H1 (cell line): Measurements from ENCODE around the gene VSTM2B. TPM values are rescaled to one million over a fixed set of nuclear protein-coding genes. Genes with fewer than 3 reads are reported as not detected.

Source experiments
- CTCF ChIA-PET: fragments of 300-600 bp; sonication (Branson Sonifier 250); formaldehyde crosslinking; loops from one replicate; lab custom pipeline; 2021; ENCODE audit not compliant: partially characterized antibody; lab: Charles Lee
- POLR2A ChIA-PET: fragments of 300-600 bp; sonication (Branson Sonifier 250); formaldehyde crosslinking; loops from one replicate; lab custom pipeline; 2021; ENCODE audit warnings: inconsistent platforms; ENCODE audit not compliant: partially characterized antibody; lab: Charles Lee
- DNase-seq, 2 experiments: peaks; one replicate each; pipeline versions ENCODE4 v3.0.0 to v3.0.0-alpha.2; 2010 to 2022; ENCODE audit warnings: low spot score in 2 of 2, low read depth in 1 of 2, mixed read lengths in 1 of 2
- FAIRE-seq: peaks from 2 replicates; lab custom pipeline; 2011; peaks lifted over from hg19 to GRCh38; lab: Jason Lieb, UNC
- H2AFZ ChIP-seq: 2 replicates; pipeline ENCODE4 v1.8.1; 2012; ENCODE audit warnings: low read length, inconsistent platforms
- H2AK5ac ChIP-seq: 2 replicates; pipeline ENCODE4 v1.6.1; 2013; ENCODE audit warnings: low read depth, low read length
- H2BK120ac ChIP-seq: replicated peaks from 2 replicates; pipeline ENCODE3; 2013; ENCODE audit warnings: low read depth, low read length, inconsistent platforms
- H2BK12ac ChIP-seq: 2 replicates; pipeline ENCODE4 v1.6.1; 2013; ENCODE audit warnings: low read depth, low read length
- H2BK15ac ChIP-seq: 2 replicates; pipeline ENCODE4 v1.6.1; 2013; ENCODE audit warnings: low read length
- H2BK20ac ChIP-seq: 2 replicates; pipeline ENCODE4 v1.6.1; 2013; ENCODE audit warnings: low read length
- H2BK5ac ChIP-seq: 2 replicates; pipeline ENCODE4 v1.6.1; 2013; ENCODE audit warnings: low read depth, low read length
- H3K14ac ChIP-seq: 2 replicates; pipeline ENCODE4 v1.6.1; 2013; ENCODE audit warnings: inconsistent platforms; ENCODE audit not compliant: insufficient read length
- H3K18ac ChIP-seq: 2 replicates; pipeline ENCODE4 v1.6.1; 2013; ENCODE audit warnings: low read length; ENCODE audit errors: extremely low read depth
- H3K23ac ChIP-seq: 2 replicates; pipeline ENCODE4 v1.6.1; 2013; ENCODE audit warnings: inconsistent platforms; ENCODE audit not compliant: insufficient read length
- H3K23me2 ChIP-seq: 2 replicates; pipeline ENCODE4 v1.6.1; 2013; ENCODE audit warnings: low read depth, low read length
- H3K27ac ChIP-seq: 2 replicates; pipeline ENCODE4 v1.6.1; 2011; ENCODE audit warnings: low read depth, low read length, inconsistent platforms
- H3K27me3 ChIP-seq, 4 experiments: replicated peaks in 1 of 4; 1 replicate in 1 of 4; 2 replicates in 3 of 4; pipeline versions ENCODE4 v1.6.1 to v1.8.1; 2011 to 2013; ENCODE audit warnings: low read length in 3 of 4, mild to moderate bottlenecking in 3 of 4, inconsistent platforms in 2 of 4, mixed read lengths in 2 of 4, moderate library complexity in 1 of 4; ENCODE audit not compliant: control insufficient read depth in 3 of 4, insufficient read depth in 3 of 4; ENCODE audit errors: extremely low read depth in 1 of 4
- H3K36me3 ChIP-seq, 4 experiments: 2 replicates each; pipeline versions ENCODE4 v1.6.1 to v1.8.1; 2011 to 2013; ENCODE audit warnings: mild to moderate bottlenecking in 4 of 4, low read length in 3 of 4, moderate library complexity in 2 of 4, control low read depth in 1 of 4, inconsistent platforms in 1 of 4; ENCODE audit not compliant: insufficient read depth in 4 of 4, control insufficient read depth in 2 of 4
- H3K4ac ChIP-seq: replicated peaks from 2 replicates; pipeline ENCODE3; 2013; ENCODE audit warnings: low read length, low read depth, mixed read lengths, inconsistent platforms; ENCODE audit not compliant: insufficient read length
- H3K4me1 ChIP-seq, 4 experiments: replicated peaks in 1 of 4; 1 replicate in 1 of 4; 2 replicates in 3 of 4; pipeline versions ENCODE4 v1.6.1 to v1.8.1; 2011 to 2013; ENCODE audit warnings: low read length in 3 of 4, inconsistent platforms in 2 of 4, mixed read lengths in 1 of 4; ENCODE audit not compliant: insufficient read depth in 4 of 4, control insufficient read depth in 3 of 4
- H3K4me2 ChIP-seq, 2 experiments: 2 replicates each; pipeline versions ENCODE4 v1.6.1 to v1.8.1; 2011 to 2013; ENCODE audit warnings: low read depth in 2 of 2, low read length in 2 of 2, control low read depth in 1 of 2, inconsistent platforms in 1 of 2, mild to moderate bottlenecking in 1 of 2; ENCODE audit not compliant: insufficient read depth in 1 of 2
- H3K4me3 ChIP-seq, 4 experiments: fragments of 200-600, 300-600 bp in 1 of 4; sonication (generic), shearing (Covaris generic), sonication (Bioruptor Twin) in 1 of 4; 2 replicates each; pipeline versions ENCODE4 v1.5.1 to v1.8.1; 2011 to 2016; ENCODE audit warnings: low read length in 4 of 4, low read depth in 3 of 4, control low read depth in 2 of 4, inconsistent platforms in 2 of 4, mild to moderate bottlenecking in 2 of 4, mixed read lengths in 1 of 4, moderate library complexity in 1 of 4; ENCODE audit not compliant: insufficient read depth in 2 of 4; ENCODE audit errors: extremely low read depth in 1 of 4
- H3K56ac ChIP-seq: replicated peaks from 2 replicates; pipeline ENCODE3; 2013; ENCODE audit warnings: low read depth, mild to moderate bottlenecking, mixed read lengths, low read length, inconsistent platforms; ENCODE audit not compliant: insufficient read length
- H3K79me1 ChIP-seq: 2 replicates; pipeline ENCODE4 v1.6.1; 2013; ENCODE audit warnings: low read depth, low read length, control low read depth
- H3K79me2 ChIP-seq, 2 experiments: 2 replicates each; pipeline versions ENCODE4 v1.6.1 to v1.8.1; 2012 to 2013; ENCODE audit warnings: low read length in 2 of 2, mild to moderate bottlenecking in 2 of 2, inconsistent platforms in 1 of 2; ENCODE audit not compliant: insufficient read depth in 2 of 2, control insufficient read depth in 1 of 2
- H3K9ac ChIP-seq, 4 experiments: replicated peaks in 1 of 4; 1 replicate in 1 of 4; 2 replicates in 3 of 4; pipeline versions ENCODE4 v1.6.1 to v1.8.1; 2011 to 2013; ENCODE audit warnings: low read depth in 3 of 4, low read length in 3 of 4, control low read depth in 2 of 4, mild to moderate bottlenecking in 2 of 4, moderate library complexity in 2 of 4, inconsistent platforms in 1 of 4; ENCODE audit errors: extremely low read depth in 1 of 4
- H3K9me3 ChIP-seq, 2 experiments: 2 replicates each; pipeline versions ENCODE4 v1.6.1 to v1.8.1; 2012 to 2013; ENCODE audit warnings: mild to moderate bottlenecking in 2 of 2, moderate library complexity in 2 of 2, control low read depth in 1 of 2, inconsistent platforms in 1 of 2, low read depth in 1 of 2, low read length in 1 of 2, mixed read lengths in 1 of 2; ENCODE audit not compliant: insufficient read depth in 2 of 2
- H4K20me1 ChIP-seq, 2 experiments: replicated peaks in 1 of 2; 2 replicates each; pipeline versions ENCODE3 to v1.8.1; 2011 to 2013; ENCODE audit warnings: inconsistent platforms in 2 of 2, low read length in 2 of 2, mild to moderate bottlenecking in 1 of 2; ENCODE audit not compliant: insufficient read depth in 2 of 2, control insufficient read depth in 1 of 2
- H4K5ac ChIP-seq: 2 replicates; pipeline ENCODE4 v1.6.1; 2013; ENCODE audit warnings: low read length, low read depth, mixed read lengths, inconsistent platforms; ENCODE audit not compliant: insufficient read length
- H4K8ac ChIP-seq: 2 replicates; pipeline ENCODE4 v1.8.0; 2013; ENCODE audit warnings: mild to moderate bottlenecking, moderate library complexity, low read length, inconsistent platforms; ENCODE audit not compliant: insufficient read depth; ENCODE audit errors: extremely low read depth
- H4K91ac ChIP-seq: replicated peaks from 2 replicates; pipeline ENCODE3; 2013; ENCODE audit warnings: low read length, mixed read lengths, inconsistent platforms; ENCODE audit not compliant: insufficient read length
- ASH2L ChIP-seq: fragments of 200-600, 300-600 bp; sonication (generic); IDR thresholded peaks from one replicate; pipeline ENCODE4 v1.7.1; 2017; ENCODE audit warnings: low read length
- BACH1 ChIP-seq: IDR thresholded peaks from 2 replicates; pipeline ENCODE4 v1.6.1; 2012; ENCODE audit warnings: low read length, improper control_type of control experiment
- BRCA1 ChIP-seq: IDR thresholded peaks from 2 replicates; pipeline ENCODE4 v1.6.1; 2012; ENCODE audit warnings: low read depth, low read length, improper control_type of control experiment
- CBX5 ChIP-seq: fragments of 300-800, 300-1000 bp; sonication (generic); IDR thresholded peaks from 2 replicates; pipeline ENCODE4 v1.7.1; 2016; ENCODE audit warnings: antibody characterized with exemption, low read length, low read depth
- CTBP2 ChIP-seq: IDR thresholded peaks from 2 replicates; pipeline ENCODE4 v1.7.0; 2011; ENCODE audit warnings: borderline replicate concordance, mild to moderate bottlenecking, moderate library complexity, mixed read lengths, low read length; ENCODE audit not compliant: insufficient read depth, insufficient read length
- EP300 ChIP-seq, 2 experiments: IDR thresholded peaks; 1 replicate in 1 of 2; 2 replicates in 1 of 2; pipeline ENCODE4 v1.6.1; 2011 to 2012; ENCODE audit warnings: low read depth in 2 of 2, low read length in 2 of 2, mild to moderate bottlenecking in 2 of 2, borderline replicate concordance in 1 of 2, inconsistent platforms in 1 of 2, moderate library complexity in 1 of 2
- EZH2 ChIP-seq: fragments of 200-600 bp; sonication (generic); IDR thresholded peaks from 2 replicates; pipeline ENCODE4 v1.7.1; 2012; ENCODE audit warnings: low read depth, mild to moderate bottlenecking, moderate library complexity, low read length, inconsistent platforms; ENCODE audit not compliant: severe bottlenecking
- GTF2F1 ChIP-seq: IDR thresholded peaks from 2 replicates; pipeline ENCODE4 v1.6.1; 2012; ENCODE audit warnings: low read depth, low read length, improper control_type of control experiment, borderline replicate concordance
- JUN ChIP-seq: IDR thresholded peaks from 2 replicates; pipeline ENCODE4 v1.6.1; 2011; ENCODE audit warnings: low read depth, mild to moderate bottlenecking, improper control_type of control experiment, low read length
- KDM5A ChIP-seq: fragments of 200-600 bp; IDR thresholded peaks from 2 replicates; pipeline ENCODE4 v1.7.1; 2012; ENCODE audit warnings: mild to moderate bottlenecking, low read length, inconsistent platforms, mixed read lengths
- PHF8 ChIP-seq: fragments of 200-600 bp; sonication (generic); conservative IDR thresholded peaks from 2 replicates; pipeline ENCODE4 v1.7.1; 2012; ENCODE audit warnings: low read depth, mild to moderate bottlenecking, inconsistent platforms, low read length, moderate library complexity
- RAD21 ChIP-seq, 2 experiments: IDR thresholded peaks in 1 of 2; conservative IDR thresholded peaks in 1 of 2; 2 replicates each; pipeline ENCODE4 v1.6.1; 2011; ENCODE audit warnings: low read depth in 2 of 2, low read length in 2 of 2, improper control_type of control experiment in 1 of 2, inconsistent platforms in 1 of 2, mild to moderate bottlenecking in 1 of 2, moderate library complexity in 1 of 2
- SAP30 ChIP-seq: fragments of 300-600 bp; sonication (generic); IDR thresholded peaks from 2 replicates; pipeline ENCODE4 v1.7.1; 2012; ENCODE audit warnings: low read length, moderate library complexity, mild to moderate bottlenecking, inconsistent platforms; ENCODE audit not compliant: insufficient read depth, insufficient replicate concordance
- SP4 ChIP-seq: IDR thresholded peaks from 2 replicates; pipeline ENCODE4 v1.6.1; 2012; ENCODE audit warnings: low read length, inconsistent platforms
- whole genome bisulfite sequencing, 2 experiments: shearing (Covaris generic) in 1 of 2; methylation state at CpG; one replicate each; pipeline versions ENCODE4 v1.1.6 to v1.1.7; 2013 to 2015; ENCODE audit warnings: low lambda C conversion rate in 2 of 2, mixed read lengths in 2 of 2, inconsistent platforms in 1 of 2, low coverage in 1 of 2, missing lambda C conversion rate in 1 of 2; ENCODE audit not compliant: insufficient replicate concordance in 2 of 2, insufficient coverage in 1 of 2, insufficient read length in 1 of 2; ENCODE audit errors: extremely low coverage in 1 of 2, missing lambda C conversion rate in 1 of 2; 5-methylcytosine and 5-hydroxymethylcytosine counted together
- polyA plus RNA-seq, 7 experiments: library from polyadenylated mRNA; depleted of rRNA in 3 of 7; stranded (reverse) in 5 of 7; unstranded in 2 of 7; fragments of >200 nt in 5 of 7; fragments of 200-250 nt in 2 of 7; gene quantifications; 1 replicate in 5 of 7; 2 replicates in 1 of 7; 4 replicates in 1 of 7; pipeline versions ENCODE4 v1.2.1 to v1.2.3, GENCODE V29; 2011 to 2013; ENCODE audit warnings: missing spikeins in 2 of 7, mixed read lengths in 2 of 7
- total RNA-seq: library from RNA; stranded (reverse); fragmentation: NEBNext Ultra II Directional; extraction: Animal tissue kit (Norgen Biotek cat#: 25700); gene quantifications from 2 replicates; pipeline ENCODE4 v1.2.1, GENCODE V29; 2021

The VSTM2B gene
- total and polyA plus RNA-seq, 2 of the 8 experiments (the other 6 are each of a cell fraction or from before 2014, with no cell fraction given) = 0.82 to 1.5 TPM

GRCh38 chr19:29495091-29495490, 30.7 kb upstream of the VSTM2B start:
- POLR2A ChIA-PET = no interaction called here
- H3K36me3 ChIP-seq = no peaks in the 10 kb centered on the region
- no peak overlapping the region for H3K18ac ChIP-seq
- no peak overlapping the region for H3K14ac ChIP-seq
- WGBS, 2 experiments = 93% methylated on average over 4 of the region's 4 CpGs; no CpG with 5 or more reads in 1 of the 2 experiments
- H3K23ac ChIP-seq = no peak overlapping the region
- no peak overlapping the region for H2BK20ac ChIP-seq
- no peak overlapping the region for H2AK5ac ChIP-seq
- no peak overlapping the region for H4K5ac ChIP-seq
- no peak overlapping the region for H2BK12ac ChIP-seq
- H3K79me1 ChIP-seq = no peaks in the 10 kb centered on the region
- H2BK5ac ChIP-seq = no peak overlapping the region
- H3K4me3 ChIP-seq = no peak overlapping the region
- no peak overlapping the region for H3K27ac ChIP-seq
- H3K79me2 ChIP-seq = no peaks in the 10 kb centered on the region
- no peak overlapping the region for H2BK120ac ChIP-seq
- H3K4me1 ChIP-seq = peaks cover 2 to 6% (median 2%) of the 10 kb centered on the region in 4 experiments; a peak in 4 of 7 replicates
- H3K9me3 ChIP-seq = no peaks in the 10 kb centered on the region
- H3K27me3 ChIP-seq = no peaks in the 10 kb centered on the region; a peak in 1 of 7 replicates
- H4K20me1 ChIP-seq = no peaks in the 10 kb centered on the region
- no peak overlapping the region for H4K8ac ChIP-seq
- no peak overlapping the region for H2BK15ac ChIP-seq
- no peak overlapping the region for H2AFZ ChIP-seq
- no peak for FAIRE-seq
- DNase-seq = no peak
- CTCF ChIA-PET = interaction anchor here (0.8 to 1.7 kb wide), 2 partner anchors 16 to 216 kb away, joined by 3 to 6 read pairs; no protein-coding TSS in a partner anchor
- no peak overlapping the region for H3K4me2 ChIP-seq
- no peak overlapping the region for H3K56ac ChIP-seq
- no peak overlapping the region for H3K9ac ChIP-seq
- no peak overlapping the region for H4K91ac ChIP-seq
- H3K4ac ChIP-seq = no peak overlapping the region
- no peaks in the 10 kb centered on the region; the same call in 1 of the 2 replicates for H3K23me2 ChIP-seq
- TF ChIP-seq SAP30 = no peak
- TF ChIP-seq BRCA1 = no peak
- TF ChIP-seq ASH2L = no peak
- no peak for TF ChIP-seq RAD21 (IDR thresholded peaks at IDR 0.05 in 1 of 2, conservative IDR thresholded peaks at IDR 0.05 in 1 of 2; ENCODE audit: low read depth in 2 of 2, low read length in 2 of 2)
- no peak for TF ChIP-seq SP4
- no peak for TF ChIP-seq JUN
- TF ChIP-seq GTF2F1 = no peak
- TF ChIP-seq KDM5A = no peak
- TF ChIP-seq CBX5 = no peak
- no peak for TF ChIP-seq PHF8
- TF ChIP-seq EP300 (IDR thresholded peaks at IDR 0.05; ENCODE audit: borderline replicate concordance in 1 of 2, low read depth in 2 of 2, low read length in 2 of 2) = no peak
- no peak for TF ChIP-seq EZH2
- no peak for TF ChIP-seq CTBP2
- no peak for TF ChIP-seq BACH1
